A673 (cell line): ENCODE data around the gene FAM228B. TPM values are rescaled to one million over a fixed set of nuclear protein-coding genes. Genes with fewer than 3 reads are reported as not detected.

Experiments used
- BruUV-seq: library from RNA; stranded (reverse); fragments of 400-500 nt; replicated peaks from 2 replicates; lab custom pipeline; 2021; lab: Mats Ljungman, UMichigan
- CTCF ChIA-PET: fragments of 300-600 bp; sonication (Branson Sonifier 250); formaldehyde crosslinking; loops from one replicate; lab custom pipeline; 2022; ENCODE audit warnings: antibody characterized with exemption; lab: Charles Lee
- POLR2A ChIA-PET: fragments of 300-600 bp; sonication (Branson Sonifier 250); formaldehyde crosslinking; loops from one replicate; lab custom pipeline; 2022; ENCODE audit warnings: antibody characterized with exemption; ENCODE audit not compliant: low non-redundant PET; lab: Charles Lee
- DNase-seq: peaks from one replicate; pipeline ENCODE4 v3.0.0-alpha.2; 2015; ENCODE audit warnings: low spot score
- H3K27ac ChIP-seq: fragments of 200-600 bp; sonication (generic); 2 replicates; pipeline ENCODE4 v1.5.1; 2016; ENCODE audit warnings: mixed run types, low read depth, mild to moderate bottlenecking, mixed read lengths, antibody characterized with exemption, low read length; ENCODE audit not compliant: poor library complexity, severe bottlenecking
- H3K27me3 ChIP-seq: fragments of 200-600 bp; sonication (generic); replicated peaks from 2 replicates; pipeline ENCODE4 v1.6.1; 2017; ENCODE audit warnings: mixed run types, low read depth, mild to moderate bottlenecking, mixed read lengths, antibody characterized with exemption, low read length; ENCODE audit not compliant: insufficient read depth, poor library complexity
- H3K36me3 ChIP-seq: fragments of 200-600 bp; sonication (generic); 2 replicates; pipeline ENCODE4 v1.6.1; 2016; ENCODE audit warnings: mixed run types, mild to moderate bottlenecking, mixed read lengths, antibody characterized with exemption, low read length; ENCODE audit not compliant: insufficient read depth, poor library complexity, severe bottlenecking
- H3K4me1 ChIP-seq: fragments of 200-600 bp; sonication (generic); 2 replicates; pipeline ENCODE4 v1.6.1; 2017; ENCODE audit warnings: mixed run types, mild to moderate bottlenecking, mixed read lengths, antibody characterized with exemption, low read length; ENCODE audit not compliant: insufficient read depth, poor library complexity, severe bottlenecking
- H3K4me3 ChIP-seq: fragments of 200-600 bp; sonication (generic); 2 replicates; pipeline ENCODE4 v1.5.1; 2016; ENCODE audit warnings: low read depth, mixed run types, mild to moderate bottlenecking, mixed read lengths, low read length; ENCODE audit not compliant: poor library complexity, severe bottlenecking
- H3K9me3 ChIP-seq: fragments of 200-600 bp; sonication (generic); 2 replicates; pipeline ENCODE4 v1.6.1; 2016; ENCODE audit warnings: mixed run types, low read depth, mild to moderate bottlenecking, mixed read lengths, antibody characterized with exemption, low read length; ENCODE audit not compliant: poor library complexity, severe bottlenecking
- EZH2 ChIP-seq: fragments of 200-600 bp; sonication (generic); IDR thresholded peaks from 2 replicates; pipeline ENCODE4 v1.6.1; 2017; ENCODE audit warnings: borderline replicate concordance, low read depth, mild to moderate bottlenecking, mixed read lengths, antibody characterized with exemption, low read length; ENCODE audit not compliant: poor library complexity, severe bottlenecking
- intact Hi-C: fragments of 100-400 bp; cut with micrococcal nuclease; formaldehyde crosslinking; loops from one replicate; pipeline ENCODE4 v1.10.0; 2022; ENCODE audit not compliant: unreplicated experiment
- total RNA-seq: library from RNA; stranded (reverse); gene quantifications from 2 replicates; pipeline ENCODE4 v1.2.3, GENCODE V29; 2021
- TF ChIP-seq, protein P1 (sequence below): fragments of 300-800, 200-600 bp; sonication (generic); conservative IDR thresholded peaks from 2 replicates; pipeline ENCODE4 v1.5.1; 2017; ENCODE audit warnings: low read depth, mild to moderate bottlenecking, antibody characterized with exemption, low read length, moderate library complexity, mixed read lengths

Gene FAM228B
- total RNA-seq, 1 experiment from 2014 or later = 6.8 TPM

DNA sequence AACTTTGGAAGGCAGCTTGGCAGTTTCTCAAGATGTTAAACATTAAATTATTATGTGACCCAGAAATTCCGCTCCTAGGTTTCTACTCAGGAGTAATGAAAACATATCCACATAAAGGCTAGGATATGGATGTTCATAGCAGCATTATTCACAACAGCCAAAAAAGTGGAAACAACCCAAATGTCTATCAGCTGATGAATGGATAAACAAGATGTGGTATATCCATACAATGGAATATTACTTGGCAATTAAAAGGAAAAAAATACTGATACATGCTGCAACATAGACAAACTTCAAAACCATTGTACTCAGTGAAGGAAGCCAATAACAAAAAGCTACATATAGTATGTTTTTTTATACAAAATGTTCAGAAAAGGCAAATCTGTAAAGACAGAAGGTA, 39.2 kb downstream of the FAM228B start:
- POLR2A ChIA-PET = no interaction called here
- intact Hi-C loops = loop anchor here (10.0 kb wide), 1 partner anchor 338 kb away; no protein-coding TSS in a partner anchor

DNA sequence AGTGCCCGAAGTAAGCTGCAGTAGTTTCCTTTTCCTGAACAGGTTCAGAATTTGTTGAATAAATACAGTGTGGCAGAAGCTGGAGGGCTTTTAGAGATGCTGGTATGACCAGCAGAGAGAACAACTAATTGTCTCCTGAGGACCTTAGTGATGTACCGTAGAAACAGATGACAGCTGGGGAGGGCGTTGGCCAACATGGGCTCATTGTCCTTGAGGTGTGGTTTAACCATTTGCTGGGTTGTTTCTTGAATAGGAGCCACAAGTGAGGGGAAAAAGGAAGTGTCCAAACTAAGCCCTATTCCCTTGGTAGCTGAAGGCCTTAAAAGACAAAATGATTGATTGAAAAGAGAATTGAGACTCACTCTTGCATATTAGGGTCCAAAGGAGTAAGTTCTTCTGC, 39.9 kb downstream of the FAM228B start:
- no peak for DNase-seq
- Histone ChIP-seq H3K4me3 (no peak overlapping the region), H3K36me3 (no peaks in the 10 kb centered on the region), H3K27ac (no peak overlapping the region), H3K4me1 (no peaks in the 10 kb centered on the region), H3K9me3 (no peaks in the 10 kb centered on the region), H3K27me3 (no peaks in the 10 kb centered on the region)
- no peak for TF ChIP-seq EZH2
- TF ChIP-seq, protein P1, sequence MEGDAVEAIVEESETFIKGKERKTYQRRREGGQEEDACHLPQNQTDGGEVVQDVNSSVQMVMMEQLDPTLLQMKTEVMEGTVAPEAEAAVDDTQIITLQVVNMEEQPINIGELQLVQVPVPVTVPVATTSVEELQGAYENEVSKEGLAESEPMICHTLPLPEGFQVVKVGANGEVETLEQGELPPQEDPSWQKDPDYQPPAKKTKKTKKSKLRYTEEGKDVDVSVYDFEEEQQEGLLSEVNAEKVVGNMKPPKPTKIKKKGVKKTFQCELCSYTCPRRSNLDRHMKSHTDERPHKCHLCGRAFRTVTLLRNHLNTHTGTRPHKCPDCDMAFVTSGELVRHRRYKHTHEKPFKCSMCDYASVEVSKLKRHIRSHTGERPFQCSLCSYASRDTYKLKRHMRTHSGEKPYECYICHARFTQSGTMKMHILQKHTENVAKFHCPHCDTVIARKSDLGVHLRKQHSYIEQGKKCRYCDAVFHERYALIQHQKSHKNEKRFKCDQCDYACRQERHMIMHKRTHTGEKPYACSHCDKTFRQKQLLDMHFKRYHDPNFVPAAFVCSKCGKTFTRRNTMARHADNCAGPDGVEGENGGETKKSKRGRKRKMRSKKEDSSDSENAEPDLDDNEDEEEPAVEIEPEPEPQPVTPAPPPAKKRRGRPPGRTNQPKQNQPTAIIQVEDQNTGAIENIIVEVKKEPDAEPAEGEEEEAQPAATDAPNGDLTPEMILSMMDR = no peak
- no TSS peak for BruUV-seq
- ChIA-PET CTCF (no interaction called here), POLR2A (no interaction called here)
- intact Hi-C loops = loop anchor here (10.0 kb wide), 1 partner anchor 338 kb away; no protein-coding TSS in a partner anchor

More for the DNA sequence above, 39.2 kb downstream of the FAM228B start:
- TF ChIP-seq, protein P1 = no peak
- TF ChIP-seq EZH2 = no peak
- CTCF ChIA-PET = interaction anchor here (0.9 kb wide), 1 partner anchor 338 kb away, joined by 6 read pairs; no protein-coding TSS in a partner anchor
- no peaks in the 10 kb centered on the region for H3K27me3 ChIP-seq
- no peaks in the 10 kb centered on the region for H3K4me1 ChIP-seq
- no peaks in the 10 kb centered on the region for H3K9me3 ChIP-seq
- no peak overlapping the region for H3K4me3 ChIP-seq
- DNase-seq = no peak
- no peaks in the 10 kb centered on the region for H3K36me3 ChIP-seq
- BruUV-seq = no TSS peak
- H3K27ac ChIP-seq = no peak overlapping the region

DNA sequence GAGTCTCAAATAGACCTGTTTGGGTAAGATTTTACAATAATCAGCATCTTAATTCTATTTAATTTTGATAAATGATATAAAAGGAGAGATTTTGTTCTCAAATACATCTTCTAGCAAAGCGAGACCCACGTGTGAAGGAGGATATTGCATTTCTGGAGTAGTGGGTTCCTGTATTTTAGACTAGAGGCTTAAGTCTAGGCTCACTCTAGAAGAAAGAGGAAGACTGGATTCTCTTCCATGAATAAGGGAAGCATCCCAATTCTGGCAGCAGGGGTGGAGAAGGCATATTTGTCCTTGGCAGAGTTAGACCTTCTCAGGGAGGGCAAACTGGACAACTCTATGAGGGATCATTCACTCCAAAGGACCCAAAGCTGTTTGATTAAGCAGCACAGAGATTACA, 40.3 kb downstream of the FAM228B start:
- POLR2A ChIA-PET = no interaction called here
- no peaks in the 10 kb centered on the region for H3K9me3 ChIP-seq
- H3K36me3 ChIP-seq = no peaks in the 10 kb centered on the region
- no peak for TF ChIP-seq EZH2
- TF ChIP-seq, protein P1 = no peak
- CTCF ChIA-PET = interaction anchor here (0.6 to 1.0 kb wide), 2 partner anchors 237 to 339 kb away, joined by 3 to 5 read pairs; partner anchors contain the start of gene ATAD2B
- no peak for DNase-seq
- no peaks in the 10 kb centered on the region for H3K4me1 ChIP-seq
- H3K27me3 ChIP-seq = no peaks in the 10 kb centered on the region
- intact Hi-C loops = loop anchor here (10.0 kb wide), 1 partner anchor 339 kb away; no protein-coding TSS in a partner anchor
- BruUV-seq = no TSS peak
- no peak overlapping the region for H3K4me3 ChIP-seq
- H3K27ac ChIP-seq = no peak overlapping the region
